IMR-90 (cell line): Measurements from ENCODE around the gene SLC9A3. TPM values are rescaled to one million over a fixed set of nuclear protein-coding genes. Genes with fewer than 3 reads are reported as not detected.

Source experiments
- ATAC-seq: fragments of 200-7000 bp; cut with Tn5 transposase; 2 replicates; pipeline ENCODE4 v1.9.1; 2020; ENCODE audit warnings: low read depth, mild to moderate bottlenecking, moderate library complexity
- BruUV-seq: library from RNA; stranded (reverse); fragments of 400-500 nt; replicated peaks from 2 replicates; lab custom pipeline; 2021; lab: Mats Ljungman, UMichigan
- CTCF ChIA-PET: fragments of 300-600 bp; formaldehyde crosslinking; extraction: SDS; loops from one replicate; lab custom pipeline; 2021; ENCODE audit warnings: antibody characterized with exemption; lab: Yijun Ruan, JAX
- POLR2A ChIA-PET: fragments of 300-600 bp; sonication (Branson Sonifier 250); formaldehyde crosslinking; loops from one replicate; lab custom pipeline; 2022; ENCODE audit warnings: antibody characterized with exemption; ENCODE audit not compliant: unreplicated experiment; lab: Charles Lee
- DNase-seq: peaks from one replicate; pipeline ENCODE4 v3.0.0; 2013
- H2AFZ ChIP-seq: replicated peaks from 2 replicates; pipeline ENCODE3; 2013; ENCODE audit warnings: low read length, mild to moderate bottlenecking; ENCODE audit not compliant: poor library complexity
- H2AK5ac ChIP-seq: 2 replicates; pipeline ENCODE4 v1.6.1; 2013; ENCODE audit warnings: low read depth, low read length, inconsistent platforms
- H2AK9ac ChIP-seq: replicated peaks from 2 replicates; pipeline ENCODE3; 2013; ENCODE audit warnings: mild to moderate bottlenecking, low read depth, low read length, moderate library complexity; ENCODE audit not compliant: poor library complexity
- H2BK120ac ChIP-seq: 2 replicates; pipeline ENCODE4 v1.6.1; 2013; ENCODE audit warnings: low read depth, low read length, inconsistent platforms
- H2BK15ac ChIP-seq: 3 replicates; pipeline ENCODE4 v1.6.1; 2013; ENCODE audit warnings: low read depth, low read length, inconsistent platforms
- H2BK20ac ChIP-seq: 2 replicates; pipeline ENCODE4 v1.6.1; 2013; ENCODE audit warnings: low read depth, mild to moderate bottlenecking, inconsistent platforms, low read length, moderate library complexity
- H2BK5ac ChIP-seq: 2 replicates; pipeline ENCODE4 v1.6.1; 2013; ENCODE audit warnings: mild to moderate bottlenecking, low read depth, low read length, inconsistent platforms; ENCODE audit not compliant: poor library complexity, severe bottlenecking
- H3K14ac ChIP-seq: replicated peaks from 2 replicates; pipeline ENCODE4 v1.6.1; 2013; ENCODE audit warnings: low read depth, low read length, inconsistent platforms
- H3K18ac ChIP-seq: 2 replicates; pipeline ENCODE4 v1.6.1; 2013; ENCODE audit warnings: low read depth, low read length, control low read depth
- H3K23ac ChIP-seq: 2 replicates; pipeline ENCODE4 v1.6.1; 2013; ENCODE audit warnings: low read depth, low read length, inconsistent platforms
- H3K27ac ChIP-seq: 2 replicates; pipeline ENCODE4 v1.5.1; 2013; ENCODE audit warnings: mild to moderate bottlenecking, control low read depth, low read length; ENCODE audit not compliant: insufficient read depth
- H3K27me3 ChIP-seq: 2 replicates; pipeline ENCODE4 v1.6.1; 2013; ENCODE audit warnings: low read length; ENCODE audit not compliant: control insufficient read depth, insufficient read depth
- H3K36me3 ChIP-seq: 2 replicates; pipeline ENCODE4 v1.6.1; 2013; ENCODE audit warnings: low read length, mixed read lengths; ENCODE audit not compliant: control insufficient read depth, insufficient read depth
- H3K4ac ChIP-seq: 2 replicates; pipeline ENCODE4 v1.6.1; 2013; ENCODE audit warnings: low read depth, low read length, inconsistent platforms
- H3K4me1 ChIP-seq: 2 replicates; pipeline ENCODE4 v1.6.1; 2013; ENCODE audit warnings: low read length, mixed read lengths; ENCODE audit not compliant: control insufficient read depth, insufficient read depth
- H3K4me2 ChIP-seq: 2 replicates; pipeline ENCODE4 v1.6.1; 2013; ENCODE audit warnings: low read depth, mild to moderate bottlenecking, control low read depth, low read length, moderate library complexity
- H3K4me3 ChIP-seq: 2 replicates; pipeline ENCODE4 v1.5.1; 2013; ENCODE audit warnings: low read depth, mild to moderate bottlenecking, control low read depth, low read length, moderate library complexity; ENCODE audit not compliant: insufficient read depth
- H3K56ac ChIP-seq: 2 replicates; pipeline ENCODE4 v1.6.1; 2013; ENCODE audit warnings: low read length, inconsistent platforms; ENCODE audit not compliant: insufficient read depth; ENCODE audit errors: extremely low read depth
- H3K79me1 ChIP-seq, 2 experiments: 2 replicates each; pipeline ENCODE4 v1.6.1; 2013; ENCODE audit warnings: low read length in 2 of 2, inconsistent platforms in 1 of 2, low read depth in 1 of 2
- H3K9ac ChIP-seq: 2 replicates; pipeline ENCODE4 v1.6.1; 2013; ENCODE audit warnings: low read depth, low read length, control low read depth
- H3K9me1 ChIP-seq: 2 replicates; pipeline ENCODE4 v1.6.1; 2013; ENCODE audit warnings: low read length, inconsistent platforms; ENCODE audit not compliant: insufficient read depth
- H3K9me3 ChIP-seq: 2 replicates; pipeline ENCODE4 v1.6.1; 2013; ENCODE audit warnings: low read length; ENCODE audit not compliant: control insufficient read depth, insufficient read depth
- H4K20me1 ChIP-seq: 2 replicates; pipeline ENCODE4 v1.6.1; 2013; ENCODE audit warnings: low read length, inconsistent platforms; ENCODE audit not compliant: insufficient read depth
- H4K5ac ChIP-seq: 2 replicates; pipeline ENCODE4 v1.6.1; 2013; ENCODE audit warnings: mild to moderate bottlenecking, low read depth, low read length, control low read depth
- H4K8ac ChIP-seq, 2 experiments: 2 replicates each; pipeline ENCODE4 v1.6.1; 2013; ENCODE audit warnings: low read depth in 2 of 2, low read length in 2 of 2, control low read depth in 1 of 2, inconsistent platforms in 1 of 2
- H4K91ac ChIP-seq: 2 replicates; pipeline ENCODE4 v1.6.1; 2013; ENCODE audit warnings: low read depth, low read length, inconsistent platforms; ENCODE audit not compliant: insufficient read depth
- CEBPB ChIP-seq: IDR thresholded peaks from 2 replicates; pipeline ENCODE4 v1.6.1; 2012; ENCODE audit warnings: low read depth, low read length, improper control_type of control experiment
- FOS ChIP-seq: fragments of 150-350 bp; IDR thresholded peaks from 2 replicates; pipeline ENCODE4 v1.6.1; 2016; ENCODE audit warnings: low read depth, low read length
- RCOR1 ChIP-seq: IDR thresholded peaks from 2 replicates; pipeline ENCODE4 v1.6.1; 2012; ENCODE audit warnings: mild to moderate bottlenecking, low read length, improper control_type of control experiment; ENCODE audit not compliant: insufficient replicate concordance
- SMC3 ChIP-seq: fragments of 150-350 bp; IDR thresholded peaks from 2 replicates; pipeline ENCODE4 v1.6.1; 2016; ENCODE audit warnings: low read depth, mild to moderate bottlenecking, antibody characterized with exemption, low read length, moderate library complexity
- WGBS, 2 experiments: methylation state at CpG; one replicate each; pipeline versions ENCODE4 v1.1.5 to v1.1.7; 2013; ENCODE audit warnings: missing lambda C conversion rate in 2 of 2; ENCODE audit not compliant: insufficient read length in 1 of 2; ENCODE audit errors: extremely low coverage in 2 of 2; 5-methylcytosine and 5-hydroxymethylcytosine counted together
- dilution Hi-C: fragments of 300-500 bp; cut with HindIII; formaldehyde crosslinking; loops from one replicate; pipeline ENCODE4 v1.14.3; 2018; ENCODE audit warnings: low sequenced_read_pairs; ENCODE audit not compliant: unreplicated experiment
- in situ Hi-C: fragments of 300-500 bp; cut with MboI; formaldehyde crosslinking; loops from 3 replicates; pipeline ENCODE4 v1.14.3; 2019; ENCODE audit warnings: low sequenced_read_pairs, inconsistent platforms, mixed read lengths
- intact Hi-C: fragments of 100-400 bp; cut with micrococcal nuclease; formaldehyde crosslinking; loops from 2 replicates; pipeline ENCODE4 v1.10.0; 2022
- polyA plus RNA-seq, 3 experiments: library from polyadenylated mRNA; depleted of rRNA; stranded (reverse); fragments of >200 nt; gene quantifications; 2 replicates each; pipeline ENCODE4 v1.2.3, GENCODE V29; 2012; ENCODE audit warnings: low replicate concordance in 1 of 3
- total RNA-seq: library from RNA; depleted of rRNA; stranded (reverse); fragments of >200 nt; gene quantifications from 2 replicates; pipeline ENCODE4 v1.2.3, GENCODE V29; 2012

SLC9A3 gene
- total and polyA plus RNA-seq, 2 of the 4 experiments (the other 2 are of a cell fraction): 0.72 to 1.5 TPM

DNA sequence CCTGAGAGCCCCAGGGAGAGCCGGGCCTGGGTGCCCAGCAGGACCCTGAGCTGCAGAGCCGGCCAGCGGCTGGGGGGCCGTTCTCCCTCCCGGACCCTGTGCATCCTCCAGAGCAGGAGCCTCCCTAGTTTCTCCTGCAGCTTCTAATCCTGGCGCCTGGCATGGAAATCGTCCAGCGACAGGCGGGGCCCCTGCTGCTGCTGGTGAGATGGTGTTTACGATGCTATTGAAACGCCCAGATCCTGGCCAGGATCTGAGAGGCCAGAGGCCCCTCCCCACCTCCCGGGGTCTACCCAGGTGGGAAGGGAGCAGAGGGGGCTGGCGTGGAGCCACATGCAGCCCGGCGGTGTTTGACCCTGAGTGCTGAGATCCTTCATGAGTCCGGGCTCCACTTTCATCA lies 49.7 kb upstream of the SLC9A3 start (continued):
- TF ChIP-seq CEBPB (no peak), FOS (no peak), SMC3 (no peak)

DNA sequence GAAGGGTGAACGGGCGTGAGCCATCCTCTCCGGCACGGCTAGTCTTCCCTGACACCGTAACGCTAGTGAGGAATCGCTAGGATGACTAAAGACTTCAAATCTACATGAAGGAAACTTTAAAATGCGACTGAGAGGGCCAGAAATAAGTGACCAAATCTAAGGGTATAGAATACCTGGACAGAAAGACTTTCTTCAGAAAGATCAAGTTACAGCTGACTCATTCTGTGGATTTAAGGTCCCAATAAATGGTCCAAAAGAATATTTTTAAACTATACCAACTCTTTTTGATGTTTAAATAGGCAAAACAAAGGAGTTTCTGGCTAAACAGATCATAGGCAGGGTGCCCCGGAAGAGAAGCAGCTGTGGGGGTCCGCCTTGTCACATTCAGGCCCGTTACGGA lies 49.0 kb upstream of the SLC9A3 start:
- H3K14ac ChIP-seq: no peak overlapping the region
- no peak overlapping the region for H3K18ac ChIP-seq
- no peak overlapping the region for H2BK120ac ChIP-seq
- no peak overlapping the region for H2BK15ac ChIP-seq
- no peaks in the 10 kb centered on the region for H3K9me1 ChIP-seq
- H3K36me3 ChIP-seq: no peaks in the 10 kb centered on the region
- H2BK20ac ChIP-seq: no peak overlapping the region
- no peak overlapping the region for H2AK5ac ChIP-seq
- in situ Hi-C loops (no loop called here), dilution Hi-C loops (no loop called here), intact Hi-C loops (no loop called here)
- no peak overlapping the region for H3K56ac ChIP-seq
- H3K27ac ChIP-seq: no peak overlapping the region
- no peak overlapping the region for H3K4me3 ChIP-seq
- H4K20me1 ChIP-seq: no peaks in the 10 kb centered on the region
- TF ChIP-seq RCOR1: no peak
- no peaks in the 10 kb centered on the region for H3K4me1 ChIP-seq
- no peak overlapping the region for H4K5ac ChIP-seq
- H3K79me1 ChIP-seq: no peaks in the 10 kb centered on the region
- H2AK9ac ChIP-seq: no peak overlapping the region
- H4K8ac ChIP-seq: no peak overlapping the region
- no peak overlapping the region for H2BK5ac ChIP-seq
- no peak overlapping the region for H3K4me2 ChIP-seq
- no peak overlapping the region for H2AFZ ChIP-seq
- no peak overlapping the region for H3K4ac ChIP-seq
- no peak overlapping the region for H3K23ac ChIP-seq
- peaks cover 43% of the 10 kb centered on the region for H3K27me3 ChIP-seq
- H3K9me3 ChIP-seq: peaks cover 5% of the 10 kb centered on the region
- no peak for ATAC-seq
- H4K91ac ChIP-seq: no peak overlapping the region
- CTCF ChIA-PET: interaction anchor here (0.6 kb wide), 1 partner anchor 12 kb away, joined by 5 read pairs; no protein-coding TSS in a partner anchor
- no peak for DNase-seq
- no peak overlapping the region for H3K9ac ChIP-seq
- no TSS peak for BruUV-seq
- POLR2A ChIA-PET: no interaction called here
- 69% methylated on average over 7 of the region's 12 CpGs; no CpG with 5 or more reads in 1 of the 2 experiments for WGBS, 2 experiments
